HepG2 (cell line): ENCODE measurements around the gene HOXA10. TPM values are rescaled to one million over a fixed set of nuclear protein-coding genes. Genes with fewer than 3 reads are reported as not detected.

Source experiments
- AHR ChIP-seq: IDR thresholded peaks from 2 replicates; pipeline ENCODE4 v1.6.1; 2018; ENCODE audit warnings: missing genetic modification reagents, missing compliant biosample characterization
- ARID2 ChIP-seq: sonication (generic); formaldehyde crosslinking; IDR thresholded peaks from 2 replicates; pipeline ENCODE4 v1.8.1; 2022; ENCODE audit warnings: mild to moderate bottlenecking, missing genetic modification reagents, borderline replicate concordance
- CENPT ChIP-seq: sonication (generic); formaldehyde crosslinking; IDR thresholded peaks from 2 replicates; pipeline ENCODE4 v1.8.0; 2022; ENCODE audit warnings: low read depth, mild to moderate bottlenecking, moderate library complexity, missing genetic modification reagents
- HMG20A ChIP-seq: IDR thresholded peaks from 2 replicates; pipeline ENCODE4 v1.6.1; 2016; ENCODE audit warnings: borderline replicate concordance
- HOXD1 ChIP-seq: sonication (generic); formaldehyde crosslinking; IDR thresholded peaks from 2 replicates; pipeline ENCODE4 v1.5.0; 2020; ENCODE audit warnings: missing genetic modification reagents
- IKZF1 ChIP-seq: fragments of 450-650 bp; IDR thresholded peaks from 2 replicates; pipeline ENCODE4 v1.7.1; 2016
- KLF15 ChIP-seq: sonication (generic); formaldehyde crosslinking; IDR thresholded peaks from 2 replicates; pipeline ENCODE4 v1.8.1; 2023; ENCODE audit warnings: borderline replicate concordance, mild to moderate bottlenecking, inconsistent platforms, missing genetic modification reagents, mixed read lengths
- MYNN ChIP-seq: sonication (generic); formaldehyde crosslinking; IDR thresholded peaks from 2 replicates; pipeline ENCODE4 v1.4.0; 2020; ENCODE audit warnings: mild to moderate bottlenecking, low read depth, missing genetic modification reagents
- NCOA1 ChIP-seq: sonication (generic); formaldehyde crosslinking; IDR thresholded peaks from 2 replicates; pipeline ENCODE4 v1.9.0; 2021; ENCODE audit warnings: missing genetic modification reagents
- NFE2L1 ChIP-seq: sonication (generic); formaldehyde crosslinking; IDR thresholded peaks from 2 replicates; pipeline ENCODE4 v1.4.0; 2020; ENCODE audit warnings: missing genetic modification reagents, mild to moderate bottlenecking, borderline replicate concordance
- PAF1 ChIP-seq: IDR thresholded peaks from 2 replicates; pipeline ENCODE4 v1.6.1; 2016; ENCODE audit warnings: missing genetic modification reagents, missing compliant biosample characterization
- RBM39 ChIP-seq: fragments of 200-400 bp; formaldehyde crosslinking; IDR thresholded peaks from one replicate; pipeline ENCODE4 v1.6.1; 2018; ENCODE audit warnings: antibody characterized with exemption, mild to moderate bottlenecking, low read depth, low read length; ENCODE audit not compliant: poor library complexity, severe bottlenecking
- SNAPC2 ChIP-seq: sonication (generic); formaldehyde crosslinking; IDR thresholded peaks from 2 replicates; pipeline ENCODE4 v1.8.1; 2022; ENCODE audit warnings: mild to moderate bottlenecking, missing genetic modification reagents
- TAF15 ChIP-seq: fragments of 200-400 bp; formaldehyde crosslinking; IDR thresholded peaks from one replicate; pipeline ENCODE4 v1.6.1; 2018; ENCODE audit warnings: mild to moderate bottlenecking, low read depth, low read length; ENCODE audit not compliant: poor library complexity, severe bottlenecking
- ZFP90 ChIP-seq: sonication (generic); formaldehyde crosslinking; IDR thresholded peaks from 2 replicates; pipeline ENCODE4 v1.8.0; 2022; ENCODE audit warnings: missing genetic modification reagents, mild to moderate bottlenecking, inconsistent platforms, borderline replicate concordance
- ZNF263 ChIP-seq: sonication (generic); formaldehyde crosslinking; IDR thresholded peaks from 2 replicates; pipeline ENCODE4 v1.4.0; 2020; ENCODE audit warnings: missing genetic modification reagents
- ZNF510 ChIP-seq: sonication (generic); formaldehyde crosslinking; IDR thresholded peaks from 2 replicates; pipeline ENCODE4 v1.4.0; 2020; ENCODE audit warnings: low read depth, mild to moderate bottlenecking, missing genetic modification reagents
- ZNF569 ChIP-seq: sonication (generic); formaldehyde crosslinking; IDR thresholded peaks from 2 replicates; pipeline ENCODE4 v1.5.0; 2020; ENCODE audit warnings: mild to moderate bottlenecking, missing genetic modification reagents, moderate library complexity, borderline replicate concordance
- polyA plus RNA-seq, 8 experiments: library from polyadenylated mRNA; depleted of rRNA in 3 of 8; stranded (reverse) in 7 of 8; unstranded in 1 of 8; fragments of >200 nt; fragmentation: Illumina TruSeq in 4 of 8; extraction: Trizol in 4 of 8; gene quantifications; 2 replicates each; pipeline versions ENCODE4 v1.2.1 to v1.2.3, GENCODE V29; 2011 to 2016; ENCODE audit warnings: low read depth in 4 of 8, missing spikeins in 1 of 8, mixed read lengths in 1 of 8; ENCODE audit not compliant: insufficient read depth in 1 of 8
- total RNA-seq, 5 experiments: library from RNA; depleted of rRNA; stranded (reverse); fragments of >200 nt; fragmentation: Illumina TruSeq; extraction: Trizol; gene quantifications; 2 replicates each; pipeline ENCODE4 v1.2.3, GENCODE V29; 2016; ENCODE audit warnings: low read depth in 1 of 5
- TF ChIP-seq, protein P1 (sequence below): IDR thresholded peaks from 2 replicates; pipeline ENCODE4 v1.6.1; 2016; ENCODE audit warnings: control low read depth
- TF ChIP-seq, protein P2 (sequence below): sonication (generic); formaldehyde crosslinking; IDR thresholded peaks from 2 replicates; pipeline ENCODE4 v1.5.0; 2020; ENCODE audit warnings: mild to moderate bottlenecking, missing genetic modification reagents
- TF ChIP-seq, protein P3 (sequence below): sonication (generic); formaldehyde crosslinking; IDR thresholded peaks from 2 replicates; pipeline ENCODE4 v1.9.0; 2021; ENCODE audit warnings: missing genetic modification reagents, mild to moderate bottlenecking, borderline replicate concordance
- TF ChIP-seq, protein P4 (sequence below), 2 experiments: fragments of 450-650 bp in 1 of 2; sonication (generic) in 1 of 2; formaldehyde crosslinking; IDR thresholded peaks; 2 replicates each; pipeline versions ENCODE4 v1.5.0 to v1.8.0; 2020 to 2022; ENCODE audit warnings: mild to moderate bottlenecking in 1 of 2, missing genetic modification reagents in 1 of 2

HOXA10 gene
- total and polyA plus RNA-seq, 2 of the 13 experiments (the other 11 are each of a cell fraction or from before 2014, with no cell fraction given), result not detected

DNA sequence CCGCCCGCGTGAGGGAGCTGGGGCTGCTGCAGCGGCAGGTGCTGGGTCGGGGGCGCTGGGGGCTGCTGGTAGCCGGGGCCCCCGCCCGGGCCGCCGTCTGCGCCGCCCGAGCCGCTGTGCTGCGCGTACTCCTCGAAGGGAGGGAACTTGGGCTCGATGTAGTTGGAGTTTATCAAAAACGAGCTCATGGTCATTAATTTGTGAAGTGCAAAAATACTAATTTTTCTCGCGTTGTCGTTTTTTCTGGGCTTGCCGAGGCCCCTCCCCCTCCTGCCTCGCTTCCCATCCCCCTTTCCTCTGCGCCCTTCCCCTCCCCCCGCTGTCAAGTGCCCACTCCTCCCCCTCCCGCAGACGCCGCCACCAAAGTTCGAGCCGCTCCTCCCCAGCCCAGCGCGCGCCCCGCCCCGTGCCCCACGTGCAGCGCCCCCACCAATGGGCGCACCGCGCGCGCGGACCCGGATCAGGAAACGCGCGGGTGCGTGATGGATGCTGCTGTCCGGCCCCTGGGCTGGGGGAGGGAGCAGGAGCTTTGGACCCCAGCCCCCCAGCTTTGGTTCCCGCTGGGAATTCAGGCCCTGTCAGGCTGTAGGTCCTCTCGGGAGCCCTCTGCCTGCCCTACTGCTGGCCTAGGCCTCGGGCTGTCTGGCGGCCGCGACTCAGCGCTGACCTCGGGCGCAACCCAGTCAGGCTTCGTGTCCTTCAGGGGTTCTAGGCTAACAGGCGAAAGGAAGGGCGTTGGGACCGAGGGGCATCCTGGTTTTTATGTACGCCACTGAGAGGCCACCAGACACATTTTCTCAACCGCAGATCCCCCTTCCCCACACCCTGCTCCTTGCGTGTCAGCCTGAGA lies 43.4 kb downstream of the HOXA10 start, which contains the start of gene HOXA4 (continued):
- TF ChIP-seq KLF15 (CRISPR knock-in tag), result no peak
- peak; percentile 68 for TF ChIP-seq RBM39
- peak; percentile 78; the same call in 1 of the 2 replicates for TF ChIP-seq SNAPC2 (CRISPR knock-in tag)
- TF ChIP-seq HMG20A (CRISPR knock-in tag), result no peak; the same call in 1 of the 2 replicates
- TF ChIP-seq ZNF510, result no peak
- no peak for TF ChIP-seq AHR
- TF ChIP-seq MYNN (CRISPR knock-in tag), result no peak
- no peak for TF ChIP-seq NFE2L1 (CRISPR knock-in tag)
- TF ChIP-seq, protein P1, sequence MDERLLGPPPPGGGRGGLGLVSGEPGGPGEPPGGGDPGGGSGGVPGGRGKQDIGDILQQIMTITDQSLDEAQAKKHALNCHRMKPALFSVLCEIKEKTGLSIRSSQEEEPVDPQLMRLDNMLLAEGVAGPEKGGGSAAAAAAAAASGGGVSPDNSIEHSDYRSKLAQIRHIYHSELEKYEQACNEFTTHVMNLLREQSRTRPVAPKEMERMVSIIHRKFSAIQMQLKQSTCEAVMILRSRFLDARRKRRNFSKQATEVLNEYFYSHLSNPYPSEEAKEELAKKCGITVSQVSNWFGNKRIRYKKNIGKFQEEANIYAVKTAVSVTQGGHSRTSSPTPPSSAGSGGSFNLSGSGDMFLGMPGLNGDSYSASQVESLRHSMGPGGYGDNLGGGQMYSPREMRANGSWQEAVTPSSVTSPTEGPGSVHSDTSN, result no peak
- TF ChIP-seq, protein P2, sequence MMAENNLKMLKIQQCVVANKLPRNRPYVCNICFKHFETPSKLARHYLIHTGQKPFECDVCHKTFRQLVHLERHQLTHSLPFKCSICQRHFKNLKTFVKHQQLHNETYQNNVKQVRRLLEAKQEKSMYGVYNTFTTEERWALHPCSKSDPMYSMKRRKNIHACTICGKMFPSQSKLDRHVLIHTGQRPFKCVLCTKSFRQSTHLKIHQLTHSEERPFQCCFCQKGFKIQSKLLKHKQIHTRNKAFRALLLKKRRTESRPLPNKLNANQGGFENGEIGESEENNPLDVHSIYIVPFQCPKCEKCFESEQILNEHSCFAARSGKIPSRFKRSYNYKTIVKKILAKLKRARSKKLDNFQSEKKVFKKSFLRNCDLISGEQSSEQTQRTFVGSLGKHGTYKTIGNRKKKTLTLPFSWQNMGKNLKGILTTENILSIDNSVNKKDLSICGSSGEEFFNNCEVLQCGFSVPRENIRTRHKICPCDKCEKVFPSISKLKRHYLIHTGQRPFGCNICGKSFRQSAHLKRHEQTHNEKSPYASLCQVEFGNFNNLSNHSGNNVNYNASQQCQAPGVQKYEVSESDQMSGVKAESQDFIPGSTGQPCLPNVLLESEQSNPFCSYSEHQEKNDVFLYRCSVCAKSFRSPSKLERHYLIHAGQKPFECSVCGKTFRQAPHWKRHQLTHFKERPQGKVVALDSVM, result no peak
- TF ChIP-seq ZFP90 (CRISPR knock-in tag), result no peak; the same call in 1 of the 2 replicates
- TF ChIP-seq TAF15, result no peak
- TF ChIP-seq CENPT, result no peak
- TF ChIP-seq, protein P3, sequence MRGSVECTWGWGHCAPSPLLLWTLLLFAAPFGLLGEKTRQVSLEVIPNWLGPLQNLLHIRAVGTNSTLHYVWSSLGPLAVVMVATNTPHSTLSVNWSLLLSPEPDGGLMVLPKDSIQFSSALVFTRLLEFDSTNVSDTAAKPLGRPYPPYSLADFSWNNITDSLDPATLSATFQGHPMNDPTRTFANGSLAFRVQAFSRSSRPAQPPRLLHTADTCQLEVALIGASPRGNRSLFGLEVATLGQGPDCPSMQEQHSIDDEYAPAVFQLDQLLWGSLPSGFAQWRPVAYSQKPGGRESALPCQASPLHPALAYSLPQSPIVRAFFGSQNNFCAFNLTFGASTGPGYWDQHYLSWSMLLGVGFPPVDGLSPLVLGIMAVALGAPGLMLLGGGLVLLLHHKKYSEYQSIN (CRISPR knock-in tag), result no peak
- TF ChIP-seq, protein P4, sequence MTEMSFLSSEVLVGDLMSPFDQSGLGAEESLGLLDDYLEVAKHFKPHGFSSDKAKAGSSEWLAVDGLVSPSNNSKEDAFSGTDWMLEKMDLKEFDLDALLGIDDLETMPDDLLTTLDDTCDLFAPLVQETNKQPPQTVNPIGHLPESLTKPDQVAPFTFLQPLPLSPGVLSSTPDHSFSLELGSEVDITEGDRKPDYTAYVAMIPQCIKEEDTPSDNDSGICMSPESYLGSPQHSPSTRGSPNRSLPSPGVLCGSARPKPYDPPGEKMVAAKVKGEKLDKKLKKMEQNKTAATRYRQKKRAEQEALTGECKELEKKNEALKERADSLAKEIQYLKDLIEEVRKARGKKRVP (CRISPR knock-in tag; IDR thresholded peaks at IDR 0.05), result no peak
- TF ChIP-seq IKZF1, result no peak
- TF ChIP-seq ZNF569 (CRISPR knock-in tag), result no peak
- no peak for TF ChIP-seq HOXD1 (CRISPR knock-in tag)
- peak; percentile 52; the same call in 1 of the 2 replicates for TF ChIP-seq ARID2 (CRISPR knock-in tag)
- no peak for TF ChIP-seq PAF1
- TF ChIP-seq NCOA1, result 0 out of 2 replicates have a peak, but pooled peaks have one; percentile 39
- 0 out of 2 replicates have a peak, but pooled peaks have one; percentile 15 for TF ChIP-seq ZNF263 (CRISPR knock-in tag)
